Epithelial cell of proximal tubule (primary cell): ENCODE measurements around the gene ZNF555. TPM values are rescaled to one million over a fixed set of nuclear protein-coding genes. Genes with fewer than 3 reads are reported as not detected.
A peak's percentile ranks its signal among the peaks of the same experiment; 100 is the strongest.
"Not testable (repeated sequence)": the region's sequence is repeated elsewhere in the genome, so short reads cannot be mapped to it uniquely, and the experiment has no call there.

Experiments
- DNase-seq: peaks from one replicate; pipeline ENCODE4 v3.0.0-alpha.2; 2011; ENCODE audit warnings: low read depth
- H3K4me3 ChIP-seq: 2 replicates; pipeline ENCODE4 v1.5.1; 2011; ENCODE audit warnings: low read depth, mild to moderate bottlenecking, low read length
- total RNA-seq: library from RNA; depleted of rRNA; stranded (reverse); fragments of >200 nt; gene quantifications from 2 replicates; pipeline ENCODE4 v1.2.3, GENCODE V29; 2015
- TF ChIP-seq, protein P1 (sequence below): conservative IDR thresholded peaks from 2 replicates; pipeline ENCODE4 v1.5.1; 2012; ENCODE audit warnings: low read depth, mild to moderate bottlenecking, low read length

The ZNF555 gene
- total RNA-seq, 1 donor from 2014 or later = 2.9 TPM

DNA sequence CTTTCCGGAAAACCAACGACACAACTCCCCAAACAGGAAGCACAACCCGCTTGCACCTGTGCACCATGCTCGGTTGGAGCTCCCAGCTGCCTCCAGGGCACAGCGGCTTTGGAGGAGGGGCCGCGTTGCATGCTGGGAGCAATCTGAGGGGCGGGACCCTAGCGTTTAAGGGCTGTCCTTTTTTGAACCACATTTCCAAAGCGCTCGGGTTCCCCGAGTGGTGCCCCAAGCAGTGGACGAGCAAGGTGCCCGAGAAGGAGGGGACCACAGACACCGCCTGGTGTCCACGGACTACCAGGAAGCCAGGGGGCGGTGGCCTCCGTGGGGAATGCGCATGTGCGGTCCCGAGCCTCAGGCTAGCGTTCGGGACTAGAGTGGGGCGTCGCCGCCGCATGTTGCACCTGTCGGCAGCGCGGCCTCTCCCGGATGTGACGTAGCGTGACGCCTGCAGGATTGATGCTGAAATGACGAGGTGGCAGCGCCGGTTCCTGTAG lies 47.5 kb downstream of the ZNF555 start:
- no peak overlapping the region for H3K4me3 ChIP-seq
- no peak for DNase-seq
- TF ChIP-seq, protein P1, sequence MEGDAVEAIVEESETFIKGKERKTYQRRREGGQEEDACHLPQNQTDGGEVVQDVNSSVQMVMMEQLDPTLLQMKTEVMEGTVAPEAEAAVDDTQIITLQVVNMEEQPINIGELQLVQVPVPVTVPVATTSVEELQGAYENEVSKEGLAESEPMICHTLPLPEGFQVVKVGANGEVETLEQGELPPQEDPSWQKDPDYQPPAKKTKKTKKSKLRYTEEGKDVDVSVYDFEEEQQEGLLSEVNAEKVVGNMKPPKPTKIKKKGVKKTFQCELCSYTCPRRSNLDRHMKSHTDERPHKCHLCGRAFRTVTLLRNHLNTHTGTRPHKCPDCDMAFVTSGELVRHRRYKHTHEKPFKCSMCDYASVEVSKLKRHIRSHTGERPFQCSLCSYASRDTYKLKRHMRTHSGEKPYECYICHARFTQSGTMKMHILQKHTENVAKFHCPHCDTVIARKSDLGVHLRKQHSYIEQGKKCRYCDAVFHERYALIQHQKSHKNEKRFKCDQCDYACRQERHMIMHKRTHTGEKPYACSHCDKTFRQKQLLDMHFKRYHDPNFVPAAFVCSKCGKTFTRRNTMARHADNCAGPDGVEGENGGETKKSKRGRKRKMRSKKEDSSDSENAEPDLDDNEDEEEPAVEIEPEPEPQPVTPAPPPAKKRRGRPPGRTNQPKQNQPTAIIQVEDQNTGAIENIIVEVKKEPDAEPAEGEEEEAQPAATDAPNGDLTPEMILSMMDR = no peak

DNA sequence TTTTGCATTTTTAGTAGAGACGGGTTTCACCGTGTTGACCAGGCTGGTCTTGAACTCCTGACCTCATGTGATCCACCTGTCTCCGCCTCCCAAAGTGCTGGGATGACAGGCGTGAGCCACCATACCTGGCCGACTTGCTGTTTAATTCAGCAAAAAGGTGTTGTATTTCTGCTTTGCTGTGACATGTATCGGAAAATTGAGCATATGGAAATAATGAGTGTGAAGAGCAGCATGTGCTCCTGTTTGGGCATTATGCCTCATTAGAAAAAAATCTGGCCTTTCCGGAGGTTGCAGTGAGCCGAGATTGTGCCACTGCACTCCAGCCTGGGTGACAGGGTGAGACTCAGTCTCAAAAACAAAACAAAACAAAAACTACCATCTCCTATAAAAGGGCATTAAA lies 49.3 kb downstream of the ZNF555 start:
- DNase-seq, H3K4me3 ChIP-seq: not testable (repeated sequence)

DNA sequence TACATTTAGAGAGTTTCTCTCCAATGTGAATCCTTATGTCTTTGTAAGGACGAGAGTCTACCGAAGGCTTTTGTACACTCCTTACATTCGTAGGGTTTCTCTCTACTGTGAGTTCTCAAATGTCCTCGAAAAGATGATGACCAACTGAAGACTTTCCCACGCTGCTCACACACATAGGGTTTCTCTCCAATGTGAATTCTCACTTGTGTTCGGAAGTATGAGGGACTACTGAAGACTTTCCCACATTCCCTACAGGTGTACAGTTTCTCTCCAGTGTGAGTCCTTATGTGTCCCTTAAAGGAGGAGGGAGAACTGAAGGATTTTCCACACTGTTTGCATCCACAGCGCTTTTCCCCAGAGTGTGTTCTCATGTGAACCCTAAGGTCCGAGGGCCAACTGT lies 55.4 kb downstream of the ZNF555 start:
- H3K4me3 ChIP-seq = no peak overlapping the region
- TF ChIP-seq, protein P1 = no peak
- DNase-seq = no peak

DNA sequence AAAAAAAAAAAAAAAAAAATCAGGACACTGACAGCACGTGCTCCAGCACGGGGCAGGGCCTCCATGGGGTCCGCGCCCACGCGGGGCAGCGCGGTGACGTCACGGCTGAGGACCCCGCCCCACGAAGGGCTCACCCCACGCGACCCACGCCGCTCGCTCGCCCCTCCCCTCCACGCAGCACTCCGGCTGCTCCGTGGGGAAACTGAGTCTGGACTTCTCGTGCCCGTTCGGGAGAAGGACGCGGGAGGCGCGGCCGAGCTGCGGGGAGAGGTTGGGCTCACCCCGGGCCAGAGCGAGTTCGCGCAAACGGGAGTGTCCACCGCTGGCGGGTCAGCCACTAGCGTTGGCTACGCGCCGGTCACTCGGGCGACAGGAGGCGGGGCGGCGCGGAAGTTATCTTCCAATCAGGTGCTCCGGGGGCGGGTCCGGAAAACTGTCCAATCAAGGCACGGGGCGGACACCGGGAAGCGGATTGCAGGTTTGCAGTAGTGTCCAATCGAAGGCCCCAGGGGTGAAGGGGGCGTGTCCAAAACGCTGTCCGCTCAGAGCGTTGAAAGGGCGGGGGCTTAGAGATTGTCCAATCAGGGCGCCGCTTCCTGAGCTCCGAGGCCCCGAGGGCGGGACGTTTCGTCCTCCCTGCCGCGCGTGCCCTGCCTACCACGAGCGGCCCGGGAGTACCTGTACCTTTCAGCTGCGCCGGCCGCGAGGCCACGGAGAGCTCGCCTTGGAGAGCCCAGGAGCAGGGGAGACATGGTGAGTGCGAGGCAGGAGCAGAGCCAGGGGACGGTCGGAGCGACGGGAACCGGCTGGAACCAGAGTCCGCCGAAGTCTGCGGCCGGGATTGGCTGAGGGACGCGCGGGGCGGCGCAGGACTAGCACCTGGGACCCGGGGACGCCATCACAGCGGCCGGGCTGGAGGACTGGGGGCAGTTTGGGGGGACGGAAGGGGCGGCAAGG lies 59.3 kb downstream of the ZNF555 start, which contains the start of gene ZNF57:
Gene ZNF57, plus strand, starts transcription at position 633 of the 957 bp plus-strand sequence. Its CDS starts 118 bp downstream, at position 751.
- DNase-seq = peak; percentile 89
- TF ChIP-seq, protein P1 = no peak
- peak within 1 kb of the TSS; percentile 96 for H3K4me3 ChIP-seq

DNA sequence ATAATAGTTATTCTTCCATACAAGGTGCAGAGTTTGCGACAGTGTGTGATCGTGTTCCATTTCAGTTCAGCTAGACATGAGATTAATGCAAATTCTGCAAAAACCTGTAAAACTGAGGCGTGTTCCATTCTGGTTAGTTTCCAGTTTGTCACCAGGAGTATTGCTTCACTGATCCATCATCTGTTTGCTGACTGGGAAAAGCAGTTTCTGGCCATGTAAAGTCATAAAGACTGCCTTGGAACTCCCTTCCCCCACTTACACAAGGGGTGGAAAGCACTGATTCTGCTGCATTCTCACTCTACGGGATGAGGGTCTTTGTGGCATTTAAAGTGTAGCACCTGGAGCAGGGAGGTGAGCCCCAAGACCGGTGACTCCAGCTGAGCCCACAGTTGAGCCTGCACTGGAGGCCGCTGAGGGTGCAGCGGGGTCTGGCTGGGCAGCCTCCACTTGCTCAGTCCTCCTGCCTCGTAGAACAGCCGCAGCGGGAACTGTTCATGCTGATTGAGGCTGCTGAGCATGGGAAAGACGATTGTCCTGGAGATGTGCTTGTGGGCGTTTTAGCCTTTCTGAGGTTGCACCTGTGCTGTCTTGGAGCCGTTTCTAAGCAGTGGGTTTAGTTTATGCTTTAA lies 61.4 kb downstream of the ZNF555 start:
- no peak for DNase-seq
- H3K4me3 ChIP-seq = no peak overlapping the region
- TF ChIP-seq, protein P1 = no peak

DNA sequence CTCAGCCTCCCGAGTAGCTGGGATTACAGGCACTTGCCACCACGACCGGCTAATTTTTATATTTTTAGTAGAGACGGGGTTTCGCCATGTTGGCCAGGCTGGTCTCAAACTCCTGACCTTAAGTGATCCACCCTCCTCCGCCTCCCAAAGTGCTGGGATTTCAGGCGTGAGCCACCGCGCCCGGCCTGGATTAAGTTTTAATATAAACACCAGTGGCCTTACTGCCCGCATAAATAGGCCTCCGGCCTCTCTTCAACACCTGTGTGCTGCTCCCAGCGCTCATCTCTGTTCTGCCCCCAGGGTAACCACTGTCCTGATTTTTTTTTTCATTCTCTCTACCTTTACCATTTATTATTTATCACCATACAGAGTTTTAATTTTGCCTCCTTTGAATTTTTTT lies 62.1 kb downstream of the ZNF555 start:
- not testable (repeated sequence) for DNase-seq, H3K4me3 ChIP-seq

DNA sequence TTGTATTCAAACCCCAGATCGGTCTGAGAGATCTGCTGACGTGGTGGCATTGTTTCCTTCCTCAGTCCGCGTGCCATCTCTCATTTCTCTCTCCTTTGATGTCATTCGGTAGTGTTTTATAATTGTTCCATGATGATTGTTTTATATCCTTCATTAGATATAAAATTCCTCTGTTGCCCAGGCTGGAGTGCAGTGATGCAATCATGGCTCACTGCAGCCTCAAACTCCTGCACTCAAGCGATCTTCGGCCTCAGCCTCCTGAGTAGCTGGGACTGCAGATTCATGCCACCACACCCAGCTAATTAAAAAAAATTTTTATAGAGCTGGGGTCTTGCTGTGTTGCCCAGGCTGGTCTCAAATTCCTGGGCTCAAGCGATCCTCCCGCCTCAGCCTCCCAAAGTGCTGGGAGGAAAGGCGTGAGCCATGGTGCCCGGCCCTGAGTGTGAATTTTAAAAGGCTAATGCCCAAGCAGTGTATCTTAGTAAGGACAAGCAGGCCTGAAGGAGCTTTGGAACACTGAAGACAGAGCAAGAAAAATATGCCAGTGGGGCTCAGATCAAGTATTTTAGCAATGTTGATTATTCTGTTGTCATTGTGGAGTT lies 64.7 kb downstream of the ZNF555 start:
- no peak for DNase-seq

More for the DNA sequence above, 64.7 kb downstream of the ZNF555 start:
- TF ChIP-seq, protein P1 = no peak
- no peak overlapping the region for H3K4me3 ChIP-seq
